Measurements from ENCODE around the gene EXT2. TPM values are rescaled to one million over a fixed set of nuclear protein-coding genes. Genes with fewer than 3 reads are reported as not detected.

EXT2 gene
- polyA plus RNA-seq, 1 of the 3 experiments (the other 2 are of a cell fraction), result 92.9 TPM

- Histone ChIP-seq H3K27me3 (ENCODE audit: insufficient read depth) (no peaks in the 10 kb centered on the region), H3K36me3 (replicated peaks in 1 of 2; ENCODE audit: control insufficient read depth in 1 of 2, insufficient read depth in 2 of 2, low read length in 1 of 2) (peaks cover 23 to 70% of the 10 kb centered on the region in 2 experiments), H3K9ac (no peak overlapping the region), H3F3A (replicated peaks; ENCODE audit: insufficient read depth) (no peaks in the 10 kb centered on the region), H4K20me1 (ENCODE audit: insufficient read depth) (no peaks in the 10 kb centered on the region), H3K4me1 (ENCODE audit: control insufficient read depth in 1 of 2, insufficient read depth in 2 of 2, low read depth in 1 of 2, low read length in 1 of 2) (peaks cover 6 to 9% of the 10 kb centered on the region in 2 experiments; a peak in 2 of 4 replicates), H2AFZ (ENCODE audit: low read depth) (no peak overlapping the region), H3K27ac (ENCODE audit: low read depth in 2 of 2, low read length in 1 of 2) (no peak overlapping the region), H3K9me3 (no peaks in the 10 kb centered on the region), H3K9me2 (no peaks in the 10 kb centered on the region), H3K4me3 (ENCODE audit: low read depth in 2 of 2, low read length in 1 of 2) (no peak overlapping the region), H3K4me2 (no peak overlapping the region), H3K79me2 (ENCODE audit: insufficient read depth) (no peaks in the 10 kb centered on the region)
- no peak for DNase-seq
- ChIA-PET CTCF (interaction anchor here (0.8 to 2.7 kb wide), 3 partner anchors 16 to 31 kb away, joined by 3 to 8 read pairs (median 6); partner anchors contain the start of gene EXT2), POLR2A (no interaction called here)
- no peak for TF ChIP-seq USF1 (IDR thresholded peaks at IDR 0.05; ENCODE audit: borderline replicate concordance, low read depth)
- TF ChIP-seq GATA2 (CRISPR knock-in tag; IDR thresholded peaks at IDR 0.05), result no peak
- no peak for TF ChIP-seq SIN3A (IDR thresholded peaks at IDR 0.05; ENCODE audit: borderline replicate concordance, low read depth, low read length)
- TF ChIP-seq FOXM1 (IDR thresholded peaks at IDR 0.05; ENCODE audit: low read depth), result no peak
- no peak for TF ChIP-seq RXRA (IDR thresholded peaks at IDR 0.05; ENCODE audit: borderline replicate concordance, low read depth)
- no peak for TF ChIP-seq EZH2phosphoT487 (IDR thresholded peaks at IDR 0.05; ENCODE audit: borderline replicate concordance, low read depth)
- no peak for TF ChIP-seq CTCF (IDR thresholded peaks at IDR 0.05)
- TF ChIP-seq CHD2 (IDR thresholded peaks at IDR 0.05; ENCODE audit: low read length, partially characterized antibody), result no peak
- WGBS (ENCODE audit: low lambda C conversion rate), result 100% methylated on average over 2 of the region's 2 CpGs
Observed at GRCh38 chr11:44126304-44126703, 30.8 kb downstream of the EXT2 start.

GRCh38 chr11:44127130-44127529 lies 31.7 kb downstream of the EXT2 start:
- ChIA-PET POLR2A (no interaction called here), CTCF (interaction anchor here (0.8 to 1.1 kb wide), 2 partner anchors 17 to 23 kb away, joined by 3 read pairs; no protein-coding TSS in a partner anchor)
- H2AFZ ChIP-seq (ENCODE audit: low read depth), result no peak overlapping the region
- TF ChIP-seq FOXM1 (IDR thresholded peaks at IDR 0.05; ENCODE audit: low read depth), result no peak
- TF ChIP-seq FOXJ3 (CRISPR knock-in tag; IDR thresholded peaks at IDR 0.05), result no peak
- no peak for TF ChIP-seq JUND (IDR thresholded peaks at IDR 0.05)
- no peak for TF ChIP-seq ELF1 (IDR thresholded peaks at IDR 0.05)
- no peak for TF ChIP-seq RCOR1 (IDR thresholded peaks at IDR 0.05; ENCODE audit: low read length)
- no peak for TF ChIP-seq ZBTB33 (IDR thresholded peaks at IDR 0.05; ENCODE audit: borderline replicate concordance, low read depth)
- H4K20me1 ChIP-seq (ENCODE audit: insufficient read depth), result no peaks in the 10 kb centered on the region
- no peaks in the 10 kb centered on the region for H3K9me2 ChIP-seq
- WGBS (ENCODE audit: low lambda C conversion rate), result 91% methylated on average over 8 of the region's 8 CpGs
- no peak overlapping the region for H3K27ac ChIP-seq (ENCODE audit: low read depth in 2 of 2, low read length in 1 of 2)
- H3K79me2 ChIP-seq (ENCODE audit: insufficient read depth), result no peaks in the 10 kb centered on the region
- H3K9ac ChIP-seq, result no peak overlapping the region
- H3F3A ChIP-seq (replicated peaks; ENCODE audit: insufficient read depth), result no peaks in the 10 kb centered on the region
- no peaks in the 10 kb centered on the region for H3K9me3 ChIP-seq
- no peak overlapping the region for H3K4me3 ChIP-seq (ENCODE audit: low read depth in 2 of 2, low read length in 1 of 2)
- no peak overlapping the region for H3K4me2 ChIP-seq
- peaks cover 6 to 9% of the 10 kb centered on the region in 2 experiments; a peak in 2 of 4 replicates for H3K4me1 ChIP-seq (ENCODE audit: control insufficient read depth in 1 of 2, insufficient read depth in 2 of 2, low read depth in 1 of 2, low read length in 1 of 2)
- H3K36me3 ChIP-seq (replicated peaks in 1 of 2; ENCODE audit: control insufficient read depth in 1 of 2, insufficient read depth in 2 of 2, low read length in 1 of 2), result peaks cover 23 to 66% of the 10 kb centered on the region in 2 experiments
- no peaks in the 10 kb centered on the region for H3K27me3 ChIP-seq (ENCODE audit: insufficient read depth)
- no peak for DNase-seq
